ENCODE data around the gene NALCN. TPM values are rescaled to one million over a fixed set of nuclear protein-coding genes. Genes with fewer than 3 reads are reported as not detected.

Gene NALCN
- total RNA-seq, 1 experiment from 2014 or later, result 0.52 TPM

GRCh38 chr13:101394605-101395004 lies 21.7 kb downstream of the NALCN start:
- no peaks in the 10 kb centered on the region for H3K27me3 ChIP-seq (replicated peaks; ENCODE audit: insufficient read depth, low read depth, low read length, poor library complexity)
- ChIA-PET CTCF (no interaction called here), POLR2A (ENCODE audit: low non-redundant PET) (no interaction called here)
- no peaks in the 10 kb centered on the region for H3K9me3 ChIP-seq (ENCODE audit: low read depth, low read length, poor library complexity, severe bottlenecking)
- H3K4me3 ChIP-seq (ENCODE audit: low read depth, low read length, poor library complexity, severe bottlenecking), result no peak overlapping the region
- no peak for DNase-seq (ENCODE audit: low spot score)
- no peaks in the 10 kb centered on the region for H3K4me1 ChIP-seq (ENCODE audit: insufficient read depth, low read length, poor library complexity, severe bottlenecking)
- no peak overlapping the region for H3K27ac ChIP-seq (ENCODE audit: low read depth, low read length, poor library complexity, severe bottlenecking)
- BruUV-seq (replicated peaks), result no TSS peak
- no peaks in the 10 kb centered on the region for H3K36me3 ChIP-seq (ENCODE audit: insufficient read depth, low read length, poor library complexity, severe bottlenecking)
- TF ChIP-seq EZH2 (IDR thresholded peaks at IDR 0.05; ENCODE audit: borderline replicate concordance, low read depth, low read length, poor library complexity, severe bottlenecking) (no peak), CTCF (conservative IDR thresholded peaks at IDR 0.05; ENCODE audit: low read depth, low read length) (no peak)
- intact Hi-C loops (cut with micrococcal nuclease; ENCODE audit: unreplicated experiment), result no loop called here

GRCh38 chr13:101393140-101393539 lies 23.2 kb downstream of the NALCN start:
- H3K4me1 ChIP-seq (ENCODE audit: insufficient read depth, low read length, poor library complexity, severe bottlenecking), result no peaks in the 10 kb centered on the region
- BruUV-seq (replicated peaks), result no TSS peak
- CTCF ChIA-PET, result no interaction called here
- TF ChIP-seq CTCF (conservative IDR thresholded peaks at IDR 0.05; ENCODE audit: low read depth, low read length) (no peak), EZH2 (IDR thresholded peaks at IDR 0.05; ENCODE audit: borderline replicate concordance, low read depth, low read length, poor library complexity, severe bottlenecking) (no peak)
- intact Hi-C loops (cut with micrococcal nuclease; ENCODE audit: unreplicated experiment), result no loop called here
- H3K9me3 ChIP-seq (ENCODE audit: low read depth, low read length, poor library complexity, severe bottlenecking), result no peaks in the 10 kb centered on the region
- H3K4me3 ChIP-seq (ENCODE audit: low read depth, low read length, poor library complexity, severe bottlenecking), result no peak overlapping the region
- no peak for DNase-seq (ENCODE audit: low spot score)
- H3K36me3 ChIP-seq (ENCODE audit: insufficient read depth, low read length, poor library complexity, severe bottlenecking), result no peaks in the 10 kb centered on the region
- no peaks in the 10 kb centered on the region for H3K27me3 ChIP-seq (replicated peaks; ENCODE audit: insufficient read depth, low read depth, low read length, poor library complexity)
- POLR2A ChIA-PET (ENCODE audit: low non-redundant PET), result no interaction called here
- no peak overlapping the region for H3K27ac ChIP-seq (ENCODE audit: low read depth, low read length, poor library complexity, severe bottlenecking)

GRCh38 chr13:101390461-101390860 lies 25.8 kb downstream of the NALCN start:
- no TSS peak for BruUV-seq (replicated peaks)
- H3K4me3 ChIP-seq (ENCODE audit: low read depth, low read length, poor library complexity, severe bottlenecking), result no peak overlapping the region
- POLR2A ChIA-PET (ENCODE audit: low non-redundant PET), result no interaction called here

More at GRCh38 chr13:101390461-101390860, 25.8 kb downstream of the NALCN start:
- Histone ChIP-seq H3K27ac (ENCODE audit: low read depth, low read length, poor library complexity, severe bottlenecking) (no peak overlapping the region), H3K27me3 (replicated peaks; ENCODE audit: insufficient read depth, low read depth, low read length, poor library complexity) (no peaks in the 10 kb centered on the region), H3K9me3 (ENCODE audit: low read depth, low read length, poor library complexity, severe bottlenecking) (no peaks in the 10 kb centered on the region), H3K4me1 (ENCODE audit: insufficient read depth, low read length, poor library complexity, severe bottlenecking) (no peaks in the 10 kb centered on the region), H3K36me3 (ENCODE audit: insufficient read depth, low read length, poor library complexity, severe bottlenecking) (no peaks in the 10 kb centered on the region)
- CTCF ChIA-PET, result no interaction called here
- intact Hi-C loops (cut with micrococcal nuclease; ENCODE audit: unreplicated experiment), result no loop called here
- TF ChIP-seq EZH2 (IDR thresholded peaks at IDR 0.05; ENCODE audit: borderline replicate concordance, low read depth, low read length, poor library complexity, severe bottlenecking) (no peak), CTCF (conservative IDR thresholded peaks at IDR 0.05; ENCODE audit: low read depth, low read length) (no peak)
- no peak for DNase-seq (ENCODE audit: low spot score)
